HG02852 (cell line): ENCODE measurements around the gene C12orf57.

Experiments used
- ATAC-seq: cut with Tn5 transposase; IDR thresholded peaks from one replicate; pipeline ENCODE4 v1.9.1; 2021; ENCODE audit warnings: mild to moderate bottlenecking, moderate library complexity; ENCODE audit not compliant: unreplicated experiment

Gene C12orf57

GRCh38 chr12:6936636-6937480 is 7.0 kb upstream of the C12orf57 start:
- ATAC-seq: peak; percentile 9

DNA sequence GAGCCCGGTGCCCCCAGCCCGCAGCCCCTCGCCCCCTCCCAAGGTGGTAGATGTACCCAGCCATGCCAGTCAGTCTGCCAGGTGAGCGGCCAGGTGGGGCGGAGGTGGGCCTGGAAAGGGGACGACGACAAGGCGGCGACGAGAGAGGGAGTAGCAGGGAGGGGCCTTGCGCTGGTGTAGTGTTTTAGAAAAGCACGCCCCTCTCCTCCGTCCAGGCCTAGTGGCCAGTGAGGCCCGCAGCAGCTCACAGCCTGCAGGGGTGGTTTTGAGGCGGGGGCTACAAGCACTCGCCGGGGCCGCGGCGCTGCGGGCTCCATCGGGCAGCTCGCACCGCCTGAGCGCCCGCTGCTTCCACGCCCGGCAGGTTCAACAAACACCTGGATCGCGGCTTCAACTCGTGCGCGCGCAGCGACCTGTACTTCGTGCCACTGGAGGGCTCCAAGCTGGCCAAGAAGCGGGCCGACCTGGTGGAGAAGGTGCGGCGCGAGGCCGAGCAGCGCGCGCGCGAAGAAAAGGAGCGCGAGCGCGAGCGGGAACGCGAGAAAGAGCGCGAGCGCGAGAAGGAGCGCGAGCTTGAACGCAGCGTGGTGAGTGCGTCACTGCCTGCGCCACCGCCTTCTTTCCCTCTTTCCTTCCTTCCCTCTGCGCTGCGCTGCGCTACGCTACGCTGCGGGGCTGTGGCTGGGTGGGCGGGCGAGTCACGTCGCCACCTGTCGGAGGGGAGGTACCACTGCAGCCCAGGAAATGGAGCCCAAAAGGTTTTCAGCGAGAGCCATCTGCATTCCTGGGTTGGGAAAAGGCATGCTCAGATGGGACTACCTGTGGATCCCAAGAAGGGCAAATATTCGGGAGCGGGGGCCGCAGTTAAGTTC is 6.1 kb upstream of the C12orf57 start:
- ATAC-seq: peak; percentile 88

GRCh38 chr12:6938353-6939190 is 5.2 kb upstream of the C12orf57 start:
- ATAC-seq: no peak

DNA sequence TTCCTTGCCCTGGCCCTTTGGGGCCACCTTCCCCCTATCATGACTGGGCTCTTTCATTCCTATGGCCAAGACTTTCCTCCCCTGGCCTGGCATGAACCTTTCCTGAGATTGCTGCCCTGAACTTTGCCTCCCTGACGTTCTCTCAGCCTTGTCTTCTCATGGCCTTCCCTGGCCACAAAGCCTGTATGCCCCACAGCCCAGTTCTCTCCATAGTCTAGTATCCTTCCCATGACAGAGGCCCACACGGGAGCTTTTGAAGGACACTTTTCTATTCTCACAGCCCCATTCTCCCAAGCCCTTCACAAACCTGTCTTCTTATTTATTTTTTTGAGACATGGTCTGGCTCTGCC is 4.7 kb upstream of the C12orf57 start:
- no peak for ATAC-seq

GRCh38 chr12:6941267-6941666 is 2.6 kb upstream of the C12orf57 start:
- ATAC-seq: no peak

DNA sequence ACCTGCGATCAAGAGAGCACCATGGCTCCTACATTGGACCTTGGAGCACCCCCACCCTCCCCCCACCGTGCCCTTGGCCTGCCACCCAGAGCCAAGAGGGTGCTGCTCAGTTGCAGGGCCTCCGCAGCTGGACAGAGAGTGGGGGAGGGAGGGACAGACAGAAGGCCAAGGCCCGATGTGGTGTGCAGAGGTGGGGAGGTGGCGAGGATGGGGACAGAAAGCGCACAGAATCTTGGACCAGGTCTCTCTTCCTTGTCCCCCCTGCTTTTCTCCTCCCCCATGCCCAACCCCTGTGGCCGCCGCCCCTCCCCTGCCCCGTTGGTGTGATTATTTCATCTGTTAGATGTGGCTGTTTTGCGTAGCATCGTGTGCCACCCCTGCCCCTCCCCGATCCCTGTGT is 2.0 kb upstream of the C12orf57 start:
- ATAC-seq: no peak

DNA sequence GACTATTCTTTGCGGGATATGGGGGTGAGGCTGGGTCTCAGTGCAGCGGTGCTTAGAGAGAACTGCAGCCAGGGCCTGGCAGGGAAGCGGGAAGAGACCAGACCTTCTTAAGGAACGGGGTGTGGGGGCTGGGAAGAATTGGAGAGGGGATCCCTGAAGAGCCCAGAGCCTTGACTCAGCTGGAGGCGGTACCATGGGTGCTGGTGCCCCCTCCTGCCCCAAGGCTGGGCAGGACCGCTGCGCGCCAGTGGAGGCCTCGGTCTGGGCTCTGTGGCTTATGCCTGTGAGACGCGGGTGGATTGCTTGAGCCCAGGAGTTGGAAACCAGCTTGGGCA is 1.5 kb upstream of the C12orf57 start:
- no peak for ATAC-seq

GRCh38 chr12:6943389-6943721 is 467 bp upstream of the C12orf57 start:
- ATAC-seq: peak; percentile 28

GRCh38 chr12:6944381-6945186 is 762 bp downstream of the C12orf57 start:
- ATAC-seq: peak; percentile 48

- no peak for ATAC-seq
Measured at GRCh38 chr12:6945613-6946012, 1.8 kb downstream of the C12orf57 start.

GRCh38 chr12:6946033-6946919 is 2.5 kb downstream of the C12orf57 start:
- peak; percentile 25 for ATAC-seq

DNA sequence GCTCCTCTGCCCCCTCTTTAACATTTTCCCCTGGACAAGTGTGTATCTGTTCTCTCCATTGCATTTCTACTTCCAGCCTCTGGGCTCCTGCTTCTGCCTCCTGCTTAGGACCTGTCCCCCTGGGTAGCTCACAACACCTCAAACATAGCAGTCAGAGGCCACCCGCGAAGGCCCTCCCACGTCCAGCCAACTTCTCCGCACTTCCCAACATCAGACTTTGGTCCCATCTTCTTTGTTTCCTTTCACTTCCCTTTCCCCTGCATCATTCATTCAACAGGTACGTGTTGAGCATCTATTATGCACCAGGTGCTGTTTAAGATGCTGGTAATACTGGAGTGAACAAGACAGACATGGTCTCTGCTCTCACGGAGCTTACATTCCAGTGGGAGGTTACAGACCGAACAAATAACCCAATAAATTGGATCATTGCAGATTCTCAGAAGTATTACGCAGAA is 3.1 kb downstream of the C12orf57 start:
- no peak for ATAC-seq

GRCh38 chr12:6947615-6948014 is 3.8 kb downstream of the C12orf57 start:
- ATAC-seq: no peak

DNA sequence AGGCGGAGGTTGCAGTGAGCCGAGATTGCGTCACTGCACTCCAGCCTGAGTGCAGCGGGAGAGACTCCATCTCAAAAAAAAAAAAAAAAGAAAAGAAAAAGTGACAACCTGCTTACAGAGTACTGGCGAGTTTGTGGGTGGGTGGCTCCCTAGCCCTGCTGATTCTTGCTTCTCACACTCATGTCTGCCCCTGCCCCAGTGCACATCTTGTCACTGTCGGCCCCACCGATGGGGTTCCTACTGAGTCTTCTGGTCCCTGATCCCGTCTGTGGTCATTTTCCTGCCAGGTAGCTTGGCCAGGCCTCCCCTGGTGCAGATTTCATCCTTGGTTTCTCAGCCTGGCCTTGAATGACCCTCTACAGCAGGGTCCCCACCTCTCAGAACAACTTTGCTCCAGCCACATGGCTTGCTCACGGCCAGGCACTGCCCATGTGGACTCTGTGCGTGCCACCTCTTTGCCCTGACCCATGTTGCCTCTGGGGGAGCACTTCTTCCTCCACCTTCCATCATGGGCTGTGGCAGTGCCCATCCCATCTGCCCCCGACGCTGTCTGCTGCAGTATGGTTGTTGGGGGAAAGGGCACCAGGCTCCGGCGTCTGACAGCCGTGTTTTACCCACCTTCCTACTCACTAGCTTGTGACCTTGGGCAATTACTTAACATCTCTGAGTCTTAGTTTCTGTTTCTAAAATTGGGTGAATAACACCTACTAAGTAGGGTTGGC is 5.2 kb downstream of the C12orf57 start:
- ATAC-seq: no peak

- ATAC-seq: no peak
Measured at GRCh38 chr12:6950401-6950801, 6.6 kb downstream of the C12orf57 start.

GRCh38 chr12:6950811-6951540 is 7.2 kb downstream of the C12orf57 start, which contains the start of gene PTPN6:
Gene PTPN6 (plus strand): TSS chr12:6951356. CDS start chr12:6951513, 157 bp downstream.
- no peak for ATAC-seq

- no peak for ATAC-seq
Measured at GRCh38 chr12:6951551-6952120, 7.8 kb downstream of the C12orf57 start.
